ENCODE results near the gene WSCD2. TPM values are rescaled to one million over a fixed set of nuclear protein-coding genes. Genes with fewer than 3 reads are reported as not detected.

The WSCD2 gene
- total RNA-seq, 1 donor from 2014 or later, result not detected

DNA sequence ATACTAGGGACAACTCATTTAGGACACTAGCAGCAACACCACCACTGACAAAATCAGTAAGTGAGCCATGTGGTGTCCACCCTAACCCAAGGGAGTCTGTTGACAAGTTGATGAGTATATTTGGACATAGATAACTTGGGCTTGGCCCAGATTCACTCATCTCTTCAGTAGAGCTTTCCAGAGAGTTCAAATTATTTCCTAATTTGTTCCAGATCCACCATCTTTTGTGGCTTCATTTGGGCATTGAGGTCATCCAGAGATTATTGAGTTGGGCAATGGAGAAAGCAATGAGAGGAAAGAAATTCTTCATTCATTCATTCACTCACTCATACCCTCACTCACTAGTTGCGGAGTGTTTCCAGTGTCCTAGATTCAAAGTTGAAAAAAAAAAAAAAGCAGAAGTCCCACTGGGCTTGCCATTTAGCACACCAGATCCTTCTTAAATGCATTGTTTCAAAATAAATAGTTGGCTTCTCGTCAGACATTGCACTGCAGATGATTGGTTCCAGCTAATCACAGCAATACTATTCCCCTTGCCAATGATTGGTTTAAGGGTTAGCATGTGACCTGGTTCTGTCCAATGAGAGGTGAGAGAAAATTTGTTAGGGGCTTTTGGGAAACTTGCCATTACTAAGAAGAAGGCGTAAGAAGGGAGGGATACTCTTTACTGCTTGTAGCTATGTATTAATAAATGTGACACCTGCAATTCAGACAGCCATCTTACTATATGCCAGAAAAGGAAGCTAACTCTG lies 31.8 kb upstream of the WSCD2 start:
- H3K27me3 Mint-ChIP-seq, result peaks cover 26% of the 10 kb centered on the region
- DNase-seq (ENCODE audit: low spot score, unreplicated experiment), result no peak
- TF ChIP-seq, protein P1, sequence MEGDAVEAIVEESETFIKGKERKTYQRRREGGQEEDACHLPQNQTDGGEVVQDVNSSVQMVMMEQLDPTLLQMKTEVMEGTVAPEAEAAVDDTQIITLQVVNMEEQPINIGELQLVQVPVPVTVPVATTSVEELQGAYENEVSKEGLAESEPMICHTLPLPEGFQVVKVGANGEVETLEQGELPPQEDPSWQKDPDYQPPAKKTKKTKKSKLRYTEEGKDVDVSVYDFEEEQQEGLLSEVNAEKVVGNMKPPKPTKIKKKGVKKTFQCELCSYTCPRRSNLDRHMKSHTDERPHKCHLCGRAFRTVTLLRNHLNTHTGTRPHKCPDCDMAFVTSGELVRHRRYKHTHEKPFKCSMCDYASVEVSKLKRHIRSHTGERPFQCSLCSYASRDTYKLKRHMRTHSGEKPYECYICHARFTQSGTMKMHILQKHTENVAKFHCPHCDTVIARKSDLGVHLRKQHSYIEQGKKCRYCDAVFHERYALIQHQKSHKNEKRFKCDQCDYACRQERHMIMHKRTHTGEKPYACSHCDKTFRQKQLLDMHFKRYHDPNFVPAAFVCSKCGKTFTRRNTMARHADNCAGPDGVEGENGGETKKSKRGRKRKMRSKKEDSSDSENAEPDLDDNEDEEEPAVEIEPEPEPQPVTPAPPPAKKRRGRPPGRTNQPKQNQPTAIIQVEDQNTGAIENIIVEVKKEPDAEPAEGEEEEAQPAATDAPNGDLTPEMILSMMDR (IDR thresholded peaks at IDR 0.05; ENCODE audit: unreplicated experiment), result no peak

DNA sequence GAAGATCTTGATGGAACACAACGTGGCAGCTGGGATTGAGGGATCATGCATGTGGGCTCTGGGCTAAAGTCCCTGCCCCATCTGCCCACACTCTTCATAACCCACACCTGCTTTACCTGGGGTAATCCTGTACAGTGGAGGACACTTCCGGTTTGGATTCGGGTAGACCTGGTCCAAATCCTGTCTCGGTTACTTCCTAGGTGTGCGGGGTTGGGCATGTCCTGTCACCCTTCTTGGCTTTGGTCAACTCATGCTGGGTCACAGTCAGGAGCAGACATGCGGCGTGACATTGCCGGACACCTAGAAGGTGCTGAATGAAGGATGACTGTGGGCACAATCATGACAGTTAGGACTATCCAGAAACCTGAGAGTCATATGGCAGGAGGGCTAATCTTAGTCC lies 30.7 kb upstream of the WSCD2 start:
- Mint-ChIP-seq H3K27me3 (peaks cover 22% of the 10 kb centered on the region), H3K4me3 (ENCODE audit: low read depth) (no peak overlapping the region), H3K9me3 (ENCODE audit: low read depth) (no peaks in the 10 kb centered on the region), H3K4me1 (ENCODE audit: low read depth) (peaks cover 3% of the 10 kb centered on the region), H3K27ac (no peak overlapping the region), H3K36me3 (ENCODE audit: insufficient read depth) (no peaks in the 10 kb centered on the region)
- TF ChIP-seq, protein P1 (IDR thresholded peaks at IDR 0.05; ENCODE audit: unreplicated experiment), result no peak
- DNase-seq (ENCODE audit: low spot score, unreplicated experiment), result no peak

More for the DNA sequence above, 31.8 kb upstream of the WSCD2 start:
- Mint-ChIP-seq H3K4me1 (ENCODE audit: low read depth) (peaks cover 7% of the 10 kb centered on the region), H3K27ac (no peak overlapping the region), H3K4me3 (ENCODE audit: low read depth) (no peak overlapping the region), H3K36me3 (ENCODE audit: insufficient read depth) (no peaks in the 10 kb centered on the region), H3K9me3 (ENCODE audit: low read depth) (no peaks in the 10 kb centered on the region)

DNA sequence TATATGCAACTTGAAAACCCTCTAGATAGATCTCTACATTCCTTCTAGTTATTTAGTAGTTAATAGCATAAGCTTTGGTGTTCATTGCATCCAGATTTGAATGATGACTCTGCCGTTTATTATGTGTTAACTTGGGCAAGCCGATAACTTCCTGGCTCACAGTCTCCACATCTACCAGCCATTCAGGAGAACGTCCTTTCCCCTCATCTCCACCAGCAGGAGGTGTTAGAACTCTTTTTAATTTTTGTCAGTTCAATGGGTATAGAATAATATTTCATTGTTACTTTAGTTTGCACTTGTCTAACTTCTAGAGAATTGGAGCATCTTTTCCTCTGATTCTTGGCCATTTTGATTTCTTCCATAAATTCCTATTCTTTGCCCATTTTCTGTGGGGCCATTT lies 30.0 kb upstream of the WSCD2 start:
- TF ChIP-seq, protein P1 (IDR thresholded peaks at IDR 0.05; ENCODE audit: unreplicated experiment), result no peak
- Mint-ChIP-seq H3K4me3 (ENCODE audit: low read depth) (no peak overlapping the region), H3K4me1 (ENCODE audit: low read depth) (peaks cover 1% of the 10 kb centered on the region), H3K27me3 (peaks cover 22% of the 10 kb centered on the region), H3K36me3 (ENCODE audit: insufficient read depth) (no peaks in the 10 kb centered on the region), H3K27ac (no peak overlapping the region), H3K9me3 (ENCODE audit: low read depth) (no peaks in the 10 kb centered on the region)
- no peak for DNase-seq (ENCODE audit: low spot score, unreplicated experiment)

DNA sequence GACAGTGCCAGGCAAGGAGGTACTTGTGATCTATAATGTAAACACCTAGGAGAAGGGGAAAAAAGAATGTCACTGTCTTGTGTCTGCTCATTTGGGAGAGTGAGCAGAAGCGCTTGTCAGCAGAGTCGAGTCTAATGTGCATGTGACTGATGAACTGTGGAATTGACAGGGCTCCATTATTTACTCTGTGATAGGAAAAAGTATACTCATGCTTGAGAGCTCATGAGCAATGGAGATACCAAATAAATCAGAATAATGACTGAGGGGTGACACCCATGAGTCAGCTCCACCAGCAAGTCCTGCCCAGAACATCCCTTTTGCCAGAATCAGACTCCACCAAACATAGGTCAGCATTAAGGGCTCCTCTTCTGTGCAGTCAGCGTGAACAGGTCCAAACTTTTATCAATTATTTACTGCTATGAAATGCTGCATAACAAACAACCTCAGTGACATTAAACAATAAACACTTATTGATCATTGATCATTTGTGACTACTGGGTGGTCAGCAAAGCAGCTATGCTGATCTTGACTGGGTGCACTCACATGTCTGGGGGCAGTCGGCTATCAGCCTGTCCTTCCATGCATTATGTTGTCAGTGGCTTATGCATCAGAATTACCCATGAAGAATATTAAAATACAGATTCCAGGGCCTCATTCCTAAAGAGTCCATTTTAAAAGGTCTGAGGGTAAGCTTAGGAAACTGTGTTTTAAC lies 29.2 kb upstream of the WSCD2 start:
- Mint-ChIP-seq H3K36me3 (ENCODE audit: insufficient read depth) (no peaks in the 10 kb centered on the region), H3K27me3 (peaks cover 20% of the 10 kb centered on the region), H3K4me1 (ENCODE audit: low read depth) (peaks cover 1% of the 10 kb centered on the region), H3K9me3 (ENCODE audit: low read depth) (no peaks in the 10 kb centered on the region), H3K4me3 (ENCODE audit: low read depth) (no peak overlapping the region), H3K27ac (no peak overlapping the region)
- TF ChIP-seq, protein P1 (IDR thresholded peaks at IDR 0.05; ENCODE audit: unreplicated experiment), result no peak
- DNase-seq (ENCODE audit: low spot score, unreplicated experiment), result no peak

DNA sequence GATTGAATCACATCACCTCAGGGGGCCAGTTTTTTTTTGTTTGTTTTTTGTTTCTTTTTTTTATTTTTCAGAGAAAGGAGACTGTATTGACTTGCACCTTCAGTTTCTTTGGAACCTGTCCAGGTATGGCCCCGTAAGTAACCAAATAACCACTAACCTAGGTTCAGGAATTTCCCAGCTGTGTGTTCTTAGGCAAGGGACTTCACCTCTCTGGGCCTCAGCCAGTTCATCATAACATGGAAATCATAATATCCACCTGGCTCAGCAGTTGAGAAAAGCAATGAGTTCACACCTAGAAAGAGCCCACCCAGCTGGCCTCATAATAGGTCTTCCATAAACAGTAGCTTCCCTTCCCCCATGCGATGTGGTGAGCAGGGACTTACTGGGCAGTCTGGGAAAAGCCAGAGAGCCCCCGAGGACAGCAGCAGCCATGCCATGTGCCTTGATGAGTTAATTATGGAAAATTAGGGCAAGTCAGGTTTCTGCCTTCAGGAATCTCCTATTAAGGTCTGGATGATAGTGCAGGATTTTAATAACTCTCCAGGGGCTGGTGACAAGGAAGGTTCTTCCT lies 27.4 kb upstream of the WSCD2 start:
- peaks cover 1% of the 10 kb centered on the region for H3K4me1 Mint-ChIP-seq (ENCODE audit: low read depth)
- H3K4me3 Mint-ChIP-seq (ENCODE audit: low read depth), result no peak overlapping the region
- peaks cover 18% of the 10 kb centered on the region for H3K27me3 Mint-ChIP-seq
- DNase-seq (ENCODE audit: low spot score, unreplicated experiment), result no peak
- TF ChIP-seq, protein P1 (IDR thresholded peaks at IDR 0.05; ENCODE audit: unreplicated experiment), result no peak
- H3K27ac Mint-ChIP-seq, result no peak overlapping the region
- no peaks in the 10 kb centered on the region for H3K9me3 Mint-ChIP-seq (ENCODE audit: low read depth)
- H3K36me3 Mint-ChIP-seq (ENCODE audit: insufficient read depth), result no peaks in the 10 kb centered on the region
